K562 (cell line): ENCODE data around the gene SEMA5A.

Experiments used
- ARHGAP35 ChIP-seq: fragments of 450-650 bp; IDR thresholded peaks from 2 replicates; pipeline ENCODE4 v1.6.1; 2018; ENCODE audit not compliant: partially characterized antibody
- CGGBP1 ChIP-seq: fragments of 250-450 bp; sonication (Bioruptor Pico); IDR thresholded peaks from 2 replicates; pipeline ENCODE4 v1.9.0; 2021; ENCODE audit warnings: mild to moderate bottlenecking
- CTBP1 ChIP-seq: fragments of 450-650 bp; IDR thresholded peaks from 2 replicates; pipeline ENCODE4 v1.6.1; 2016; ENCODE audit warnings: borderline replicate concordance
- NCOA4 ChIP-seq: fragments of 450-650 bp; IDR thresholded peaks from 2 replicates; pipeline ENCODE4 v1.6.1; 2018; ENCODE audit warnings: mild to moderate bottlenecking; ENCODE audit not compliant: partially characterized antibody
- NFIC ChIP-seq: fragments of 450-650 bp; IDR thresholded peaks from 2 replicates; pipeline ENCODE4 v1.6.1; 2017; ENCODE audit warnings: mild to moderate bottlenecking, inconsistent platforms
- POLR2A ChIP-seq: fragments of 450-650 bp; conservative IDR thresholded peaks from 2 replicates; pipeline ENCODE4 v1.6.1; 2016
- RBBP5 ChIP-seq: fragments of 200-600 bp; sonication (generic); IDR thresholded peaks from 2 replicates; pipeline ENCODE4 v1.6.1; 2012; ENCODE audit warnings: borderline replicate concordance, mild to moderate bottlenecking, low read length, control low read depth, inconsistent platforms; ENCODE audit not compliant: insufficient read depth, poor library complexity, severe bottlenecking
- REST ChIP-seq, 2 experiments: fragments of 450-650 bp; formaldehyde crosslinking in 1 of 2; IDR thresholded peaks; 2 replicates each; pipeline versions ENCODE4 v1.4.0 to v1.6.1; 2014 to 2020; ENCODE audit warnings: mild to moderate bottlenecking in 2 of 2, borderline replicate concordance in 1 of 2, low read depth in 1 of 2
- SMARCC2 ChIP-seq: fragments of 450-650 bp; IDR thresholded peaks from 2 replicates; pipeline ENCODE4 v1.6.1; 2017; ENCODE audit warnings: antibody characterized with exemption, moderate library complexity, mild to moderate bottlenecking, low read depth
- TEAD1 ChIP-seq, 2 experiments: fragments of 450-650 bp in 1 of 2; sonication (generic) in 1 of 2; formaldehyde crosslinking; IDR thresholded peaks; 2 replicates each; pipeline versions ENCODE4 v1.4.0 to v1.8.0; 2020 to 2022; ENCODE audit warnings: mild to moderate bottlenecking in 2 of 2, missing genetic modification reagents in 1 of 2
- ZBTB7A ChIP-seq: IDR thresholded peaks from 2 replicates; pipeline ENCODE4 v1.6.1; 2011; ENCODE audit warnings: low read depth, mild to moderate bottlenecking, low read length, moderate library complexity, borderline replicate concordance; ENCODE audit not compliant: control insufficient read depth
- ZFP36 ChIP-seq: fragments of 150-350 bp; IDR thresholded peaks from 2 replicates; pipeline ENCODE4 v1.6.1; 2018; ENCODE audit warnings: low read length, low read depth; ENCODE audit not compliant: partially characterized antibody
- TF ChIP-seq, protein P1 (sequence below): fragments of 250-450 bp; sonication (Bioruptor Pico); IDR thresholded peaks from 2 replicates; pipeline ENCODE4 v1.8.0; 2022; ENCODE audit warnings: moderate library complexity, mild to moderate bottlenecking, inconsistent platforms

DNA sequence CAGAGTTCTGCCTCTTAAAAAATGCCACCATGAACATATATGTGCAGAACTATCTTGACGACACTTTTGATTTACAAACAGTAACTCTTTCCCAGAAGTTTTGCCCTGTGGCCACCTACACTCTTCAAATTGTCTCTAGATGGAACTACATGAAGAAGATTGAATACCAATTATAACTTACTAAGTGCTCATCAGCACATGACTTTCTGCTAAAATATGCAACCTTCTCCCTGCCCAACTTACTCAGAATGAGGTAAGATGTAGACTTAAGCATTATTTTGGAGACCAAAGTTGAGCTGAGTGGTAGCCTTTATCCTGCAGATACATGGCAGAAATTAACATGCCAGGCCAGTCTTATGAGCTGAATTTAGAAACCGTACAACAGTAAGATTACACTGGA, 105.4 kb downstream of the SEMA5A start:
- TF ChIP-seq CGGBP1 (CRISPR knock-in tag) (no peak), ARHGAP35 (no peak), SMARCC2 (no peak), RBBP5 (no peak), POLR2A (no peak), ZBTB7A (no peak), CTBP1 (no peak), REST (IDR thresholded peaks at IDR 0.05; ENCODE audit: borderline replicate concordance) (no peak), REST (CRISPR knock-in tag; IDR thresholded peaks at IDR 0.05; ENCODE audit: low read depth) (no peak), NCOA4 (no peak), ZFP36 (no peak), TEAD1 (CRISPR knock-in tag; IDR thresholded peaks at IDR 0.05) (no peak), NFIC (no peak)
- TF ChIP-seq, protein P1, sequence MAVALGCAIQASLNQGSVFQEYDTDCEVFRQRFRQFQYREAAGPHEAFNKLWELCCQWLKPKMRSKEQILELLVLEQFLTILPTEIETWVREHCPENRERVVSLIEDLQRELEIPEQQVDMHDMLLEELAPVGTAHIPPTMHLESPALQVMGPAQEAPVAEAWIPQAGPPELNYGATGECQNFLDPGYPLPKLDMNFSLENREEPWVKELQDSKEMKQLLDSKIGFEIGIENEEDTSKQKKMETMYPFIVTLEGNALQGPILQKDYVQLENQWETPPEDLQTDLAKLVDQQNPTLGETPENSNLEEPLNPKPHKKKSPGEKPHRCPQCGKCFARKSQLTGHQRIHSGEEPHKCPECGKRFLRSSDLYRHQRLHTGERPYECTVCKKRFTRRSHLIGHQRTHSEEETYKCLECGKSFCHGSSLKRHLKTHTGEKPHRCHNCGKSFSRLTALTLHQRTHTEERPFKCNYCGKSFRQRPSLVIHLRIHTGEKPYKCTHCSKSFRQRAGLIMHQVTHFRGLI (CRISPR knock-in tag), result no peak
